ENCODE measurements around the gene LIG1. TPM values are rescaled to one million over a fixed set of nuclear protein-coding genes. Genes with fewer than 3 reads are reported as not detected.
"Not testable (repeated sequence)": the region's sequence is repeated elsewhere in the genome, so short reads cannot be mapped to it uniquely, and the experiment has no call there.

LIG1 gene
- total RNA-seq, 1 experiment from 2014 or later, result 204 TPM

DNA sequence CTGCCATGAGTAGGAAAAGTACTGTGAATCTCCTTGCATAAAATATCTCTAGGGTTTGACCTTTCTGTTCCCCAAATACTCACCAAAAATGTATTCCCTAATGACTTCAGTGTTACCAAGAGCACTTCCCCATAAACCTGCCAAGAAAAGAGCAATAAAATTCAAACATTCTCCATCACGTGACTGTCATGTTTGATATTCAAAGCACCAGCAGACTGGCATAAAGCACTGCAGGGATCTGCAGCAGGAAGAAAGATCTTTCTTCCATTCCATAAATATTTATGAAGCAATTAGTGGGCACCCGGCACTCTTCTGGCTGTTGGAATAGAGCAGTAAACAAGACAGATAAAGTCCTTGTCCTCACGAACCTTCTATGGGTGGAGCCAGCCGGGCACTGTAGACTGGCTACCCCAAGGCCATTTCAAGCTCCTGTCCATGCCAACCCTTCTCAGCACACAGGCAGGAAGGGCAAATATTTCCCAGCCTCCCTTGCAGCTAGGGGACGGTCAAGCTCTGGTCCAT lies 79.8 kb downstream of the LIG1 start:
- no peak for TF ChIP-seq EZH2 (IDR thresholded peaks at IDR 0.05; ENCODE audit: borderline replicate concordance, low read depth, low read length, poor library complexity, severe bottlenecking)
- TF ChIP-seq, protein P1, sequence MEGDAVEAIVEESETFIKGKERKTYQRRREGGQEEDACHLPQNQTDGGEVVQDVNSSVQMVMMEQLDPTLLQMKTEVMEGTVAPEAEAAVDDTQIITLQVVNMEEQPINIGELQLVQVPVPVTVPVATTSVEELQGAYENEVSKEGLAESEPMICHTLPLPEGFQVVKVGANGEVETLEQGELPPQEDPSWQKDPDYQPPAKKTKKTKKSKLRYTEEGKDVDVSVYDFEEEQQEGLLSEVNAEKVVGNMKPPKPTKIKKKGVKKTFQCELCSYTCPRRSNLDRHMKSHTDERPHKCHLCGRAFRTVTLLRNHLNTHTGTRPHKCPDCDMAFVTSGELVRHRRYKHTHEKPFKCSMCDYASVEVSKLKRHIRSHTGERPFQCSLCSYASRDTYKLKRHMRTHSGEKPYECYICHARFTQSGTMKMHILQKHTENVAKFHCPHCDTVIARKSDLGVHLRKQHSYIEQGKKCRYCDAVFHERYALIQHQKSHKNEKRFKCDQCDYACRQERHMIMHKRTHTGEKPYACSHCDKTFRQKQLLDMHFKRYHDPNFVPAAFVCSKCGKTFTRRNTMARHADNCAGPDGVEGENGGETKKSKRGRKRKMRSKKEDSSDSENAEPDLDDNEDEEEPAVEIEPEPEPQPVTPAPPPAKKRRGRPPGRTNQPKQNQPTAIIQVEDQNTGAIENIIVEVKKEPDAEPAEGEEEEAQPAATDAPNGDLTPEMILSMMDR (conservative IDR thresholded peaks at IDR 0.05; ENCODE audit: low read depth, low read length), result no peak
- no peak overlapping the region for H3K27ac ChIP-seq (ENCODE audit: low read depth, low read length, poor library complexity, severe bottlenecking)
- intact Hi-C loops (cut with micrococcal nuclease; ENCODE audit: unreplicated experiment), result no loop called here
- H3K4me1 ChIP-seq (ENCODE audit: insufficient read depth, low read length, poor library complexity, severe bottlenecking), result peaks cover 27% of the 10 kb centered on the region
- H3K4me3 ChIP-seq (ENCODE audit: low read depth, low read length, poor library complexity, severe bottlenecking), result no peak overlapping the region
- DNase-seq (ENCODE audit: low spot score), result peak; percentile 85
- H3K9me3 ChIP-seq (ENCODE audit: low read depth, low read length, poor library complexity, severe bottlenecking), result peaks cover 5% of the 10 kb centered on the region
- no peaks in the 10 kb centered on the region for H3K36me3 ChIP-seq (ENCODE audit: insufficient read depth, low read length, poor library complexity, severe bottlenecking)
- H3K27me3 ChIP-seq (replicated peaks; ENCODE audit: insufficient read depth, low read depth, low read length, poor library complexity), result no peaks in the 10 kb centered on the region
- no TSS peak for BruUV-seq (replicated peaks)
- CTCF ChIA-PET, result no interaction called here
- POLR2A ChIA-PET (ENCODE audit: low non-redundant PET), result no interaction called here

DNA sequence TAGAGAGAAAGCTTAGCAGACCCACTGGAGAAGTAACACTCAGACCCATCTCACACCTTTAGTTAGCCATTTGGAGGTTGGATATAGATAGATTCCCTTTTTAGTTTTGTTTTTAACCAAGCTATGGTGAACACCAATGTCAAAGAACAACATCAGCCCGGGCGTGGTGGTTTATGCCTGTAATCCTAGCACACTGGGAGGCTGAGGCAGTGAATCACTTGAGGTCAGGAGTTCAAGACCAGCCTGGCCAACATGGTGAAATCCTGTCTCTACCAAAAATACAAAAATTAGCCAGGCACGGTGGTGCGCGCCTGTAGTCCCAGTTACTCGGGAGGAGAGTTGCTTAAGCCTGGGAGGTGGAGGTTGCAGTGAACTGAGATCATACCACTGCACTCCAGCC lies 81.2 kb downstream of the LIG1 start:
- H3K27ac ChIP-seq (ENCODE audit: low read depth, low read length, poor library complexity, severe bottlenecking); BruUV-seq (replicated peaks); H3K4me3 ChIP-seq (ENCODE audit: low read depth, low read length, poor library complexity, severe bottlenecking); CTCF ChIA-PET; intact Hi-C loops (cut with micrococcal nuclease; ENCODE audit: unreplicated experiment); H3K9me3 ChIP-seq (ENCODE audit: low read depth, low read length, poor library complexity, severe bottlenecking); H3K27me3 ChIP-seq (replicated peaks; ENCODE audit: insufficient read depth, low read depth, low read length, poor library complexity); POLR2A ChIA-PET (ENCODE audit: low non-redundant PET); DNase-seq (ENCODE audit: low spot score); H3K36me3 ChIP-seq (ENCODE audit: insufficient read depth, low read length, poor library complexity, severe bottlenecking): not testable (repeated sequence)
- peaks cover 37% of the 10 kb centered on the region for H3K4me1 ChIP-seq (ENCODE audit: insufficient read depth, low read length, poor library complexity, severe bottlenecking)

DNA sequence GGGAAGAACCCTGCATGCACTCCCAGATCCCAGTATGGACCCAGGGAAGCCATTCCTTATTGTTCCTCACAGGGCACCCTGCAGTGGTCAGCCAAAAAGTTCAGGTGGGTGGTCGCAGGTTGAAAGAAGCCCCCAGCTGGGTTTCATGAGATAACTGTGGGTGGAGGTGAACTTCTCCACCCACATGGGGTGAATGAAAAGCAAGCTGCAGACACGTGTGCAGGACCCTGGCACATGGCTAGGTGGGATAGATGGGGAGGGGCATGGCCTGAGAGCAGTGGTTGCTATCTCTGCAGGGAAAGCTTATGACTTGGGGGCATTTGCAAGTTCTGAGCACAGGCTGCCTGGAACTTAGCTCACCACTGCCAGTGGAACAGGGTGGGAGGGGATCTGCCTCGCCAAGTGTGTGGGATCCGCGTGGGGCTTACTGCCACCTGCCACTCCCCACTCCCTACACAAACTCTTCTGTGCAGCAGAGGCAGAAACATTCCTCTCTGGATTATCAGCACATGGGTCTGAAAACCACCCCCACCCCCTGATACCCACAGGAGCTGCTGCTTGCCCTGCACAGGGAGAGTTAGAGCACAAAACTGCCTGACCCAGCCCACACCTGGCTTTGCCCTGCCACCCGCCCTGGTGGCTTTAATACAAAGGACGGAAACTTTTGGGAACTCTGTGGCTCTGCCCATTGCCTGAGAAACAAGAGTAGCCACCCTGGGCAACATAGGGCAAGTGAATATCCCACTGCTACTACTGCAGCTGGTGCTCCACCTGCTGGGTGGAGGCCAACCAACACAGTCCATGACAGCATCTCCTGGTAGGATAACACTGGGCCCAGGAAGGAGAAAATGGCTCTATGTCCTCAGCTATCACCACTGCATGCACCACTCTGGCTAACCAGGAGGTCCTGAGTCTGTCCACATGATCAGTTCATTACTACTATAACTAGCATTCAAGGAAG lies 84.0 kb downstream of the LIG1 start:
- no peak for DNase-seq (ENCODE audit: low spot score)
- no peaks in the 10 kb centered on the region for H3K36me3 ChIP-seq (ENCODE audit: insufficient read depth, low read length, poor library complexity, severe bottlenecking)
- H3K27ac ChIP-seq (ENCODE audit: low read depth, low read length, poor library complexity, severe bottlenecking), result peak overlapping the region; percentile 73
- CTCF ChIA-PET, result interaction anchor here (1.4 kb wide), 1 partner anchor 123 kb away, joined by 3 read pairs; no protein-coding TSS in a partner anchor
- no peak for TF ChIP-seq EZH2 (IDR thresholded peaks at IDR 0.05; ENCODE audit: borderline replicate concordance, low read depth, low read length, poor library complexity, severe bottlenecking)
- TF ChIP-seq, protein P1 (conservative IDR thresholded peaks at IDR 0.05; ENCODE audit: low read depth, low read length), result peak; percentile 45
- BruUV-seq (replicated peaks), result no TSS peak
- POLR2A ChIA-PET (ENCODE audit: low non-redundant PET), result no interaction called here
- H3K4me3 ChIP-seq (ENCODE audit: low read depth, low read length, poor library complexity, severe bottlenecking), result no peak overlapping the region
- peaks cover 37% of the 10 kb centered on the region for H3K4me1 ChIP-seq (ENCODE audit: insufficient read depth, low read length, poor library complexity, severe bottlenecking)
- peaks cover 5% of the 10 kb centered on the region for H3K9me3 ChIP-seq (ENCODE audit: low read depth, low read length, poor library complexity, severe bottlenecking)
- no peaks in the 10 kb centered on the region for H3K27me3 ChIP-seq (replicated peaks; ENCODE audit: insufficient read depth, low read depth, low read length, poor library complexity)
- intact Hi-C loops (cut with micrococcal nuclease; ENCODE audit: unreplicated experiment), result no loop called here

Data from A673 (cell line).